GM19395 (cell line): ENCODE results near the gene CAMTA1.

ENCODE experiments used
- ATAC-seq: cut with Tn5 transposase; IDR thresholded peaks from one replicate; pipeline ENCODE4 v1.9.1; 2021; ENCODE audit warnings: mild to moderate bottlenecking, moderate library complexity; ENCODE audit not compliant: unreplicated experiment

Gene CAMTA1

DNA sequence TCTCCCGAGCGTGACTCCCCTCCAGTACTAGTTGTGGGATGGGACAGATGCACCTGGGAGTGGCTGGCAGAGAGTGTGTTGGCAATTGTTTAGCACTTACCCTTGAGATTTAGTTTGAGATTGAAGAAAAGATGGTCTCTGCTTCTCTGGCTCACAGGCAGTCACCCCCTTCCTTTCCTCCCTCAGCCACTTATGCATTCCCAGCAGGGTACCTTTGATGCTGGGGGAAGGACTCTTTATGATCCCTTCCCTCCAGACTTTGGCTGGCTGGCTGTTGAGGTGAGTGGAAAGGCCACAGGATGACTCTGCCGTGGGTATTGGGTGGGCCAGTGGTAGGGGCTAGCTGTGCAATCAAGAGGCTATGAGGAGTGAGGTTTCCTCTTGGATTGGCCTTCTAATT, 236.8 kb downstream of the CAMTA1 start:
- ATAC-seq: no peak

DNA sequence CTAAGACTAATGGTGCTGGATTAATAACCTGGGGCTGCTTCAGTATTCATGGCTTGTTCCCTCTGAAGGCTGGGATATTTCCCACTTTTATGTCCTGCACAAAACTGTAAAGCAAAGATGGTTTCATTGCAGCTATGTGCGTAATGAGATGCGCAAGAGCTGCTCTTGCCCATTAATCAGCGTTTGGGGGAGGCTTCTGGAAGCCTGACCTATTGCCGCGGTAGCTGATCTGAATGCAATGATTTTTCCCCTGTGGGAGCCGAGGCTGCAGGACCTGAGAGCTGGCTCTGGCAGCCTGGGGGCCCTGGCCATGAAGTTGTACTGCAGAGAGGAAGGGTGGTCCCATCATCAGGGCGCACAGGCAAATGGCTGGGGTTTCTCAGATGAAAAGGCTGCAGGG, 239.8 kb downstream of the CAMTA1 start:
- ATAC-seq: no peak

- no peak for ATAC-seq
Observed at GRCh38 chr1:7026169-7026568, 240.9 kb downstream of the CAMTA1 start.

- no peak for ATAC-seq
Observed at GRCh38 chr1:7032992-7033391, 247.7 kb downstream of the CAMTA1 start.

DNA sequence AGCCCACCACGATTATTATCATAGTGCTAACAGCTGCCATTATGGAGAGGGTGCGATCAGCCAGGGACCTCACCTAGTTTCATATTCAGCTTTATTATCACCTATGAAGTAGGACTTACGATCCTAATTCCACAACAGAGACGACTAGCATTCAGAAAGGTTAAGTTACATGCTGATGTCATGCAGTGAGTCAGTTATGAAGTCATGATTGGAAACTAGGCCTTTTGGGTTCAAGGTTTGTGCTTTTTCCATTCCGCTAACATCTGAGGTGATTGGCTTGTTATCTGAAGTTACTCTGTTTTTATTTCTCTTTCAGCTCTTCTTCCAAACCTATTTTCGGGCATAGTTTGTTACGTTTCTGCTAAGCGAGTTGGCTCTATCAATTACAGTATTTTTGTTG, 251.1 kb downstream of the CAMTA1 start:
- no peak for ATAC-seq

- ATAC-seq: no peak
Observed at GRCh38 chr1:7039590-7040220, 254.5 kb downstream of the CAMTA1 start.

DNA sequence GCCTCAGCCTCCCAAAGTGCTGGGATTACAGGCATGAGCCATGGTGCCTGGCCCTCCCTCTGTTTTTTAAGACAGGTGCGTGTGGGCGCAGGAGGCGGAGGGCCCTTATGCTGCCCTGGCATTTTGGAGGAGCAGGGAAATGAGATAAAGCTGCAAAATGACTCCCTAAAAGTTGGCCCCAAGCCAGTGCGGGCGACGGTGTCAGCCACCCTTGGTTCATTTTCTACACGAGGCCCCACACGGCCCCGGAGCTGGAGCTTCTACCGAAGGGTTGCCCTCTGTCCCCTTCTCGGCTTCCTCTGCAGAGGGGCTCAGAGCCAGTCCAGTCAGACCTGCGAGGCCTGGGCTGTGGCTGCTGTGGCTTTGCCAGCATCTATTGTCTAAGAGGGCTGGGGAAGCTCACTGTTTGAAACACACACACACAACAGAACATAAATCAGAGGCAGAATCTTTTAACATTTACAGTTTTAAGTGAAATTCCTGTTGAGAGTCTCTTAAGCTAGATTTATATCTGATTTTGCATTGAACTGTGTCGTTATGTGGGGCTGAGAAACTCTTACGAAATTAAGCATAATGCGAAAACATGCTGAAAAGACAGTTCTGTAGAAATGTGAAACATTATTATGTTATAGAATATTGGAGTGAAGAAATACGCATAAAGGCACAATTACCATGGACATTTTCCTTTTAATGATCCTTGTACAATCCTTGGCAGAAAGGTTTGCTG, 255.9 kb downstream of the CAMTA1 start:
- ATAC-seq: no peak

DNA sequence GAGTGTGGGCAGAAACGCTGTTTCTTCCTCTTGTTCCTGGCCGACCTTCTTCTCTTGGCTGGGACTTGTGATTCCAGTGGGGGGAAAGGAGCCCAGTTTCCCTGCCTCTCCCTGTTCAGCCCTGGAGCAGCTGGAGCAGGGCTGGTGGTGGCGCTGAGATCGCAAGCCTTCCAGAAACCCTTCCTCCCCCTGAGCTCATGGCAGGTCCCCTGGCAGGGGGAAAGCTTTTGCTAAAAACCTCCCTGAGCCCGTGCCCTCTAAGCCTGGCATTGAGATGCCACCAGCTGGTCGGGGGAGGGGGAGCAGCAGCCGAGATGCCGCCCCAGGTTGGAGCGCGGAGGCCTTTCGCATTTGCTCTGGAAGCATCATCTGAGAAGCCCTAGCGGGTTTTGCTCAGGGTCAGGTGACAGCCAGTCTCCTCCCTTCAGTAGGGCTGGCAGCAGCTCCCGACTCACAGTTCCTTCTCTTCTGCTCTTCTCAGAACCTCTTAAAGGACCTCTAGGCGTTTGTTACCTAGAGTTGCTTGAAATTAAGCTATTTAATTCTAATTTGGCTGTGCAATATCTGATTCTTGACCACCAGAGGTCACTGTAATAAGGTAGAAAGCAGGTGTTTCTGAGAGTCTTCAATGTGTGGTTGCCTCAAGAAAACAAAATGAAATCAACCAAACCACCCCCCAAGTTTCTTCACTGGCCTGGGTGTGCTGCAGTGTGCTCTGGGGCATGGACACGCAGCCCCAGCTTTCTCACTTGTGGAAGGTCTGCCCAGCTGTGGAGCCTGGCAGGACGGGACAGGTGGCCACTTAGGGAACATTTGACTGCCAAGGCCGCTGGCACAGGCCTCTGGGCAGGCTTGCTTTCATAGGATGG, 257.3 kb downstream of the CAMTA1 start:
- no peak for ATAC-seq

DNA sequence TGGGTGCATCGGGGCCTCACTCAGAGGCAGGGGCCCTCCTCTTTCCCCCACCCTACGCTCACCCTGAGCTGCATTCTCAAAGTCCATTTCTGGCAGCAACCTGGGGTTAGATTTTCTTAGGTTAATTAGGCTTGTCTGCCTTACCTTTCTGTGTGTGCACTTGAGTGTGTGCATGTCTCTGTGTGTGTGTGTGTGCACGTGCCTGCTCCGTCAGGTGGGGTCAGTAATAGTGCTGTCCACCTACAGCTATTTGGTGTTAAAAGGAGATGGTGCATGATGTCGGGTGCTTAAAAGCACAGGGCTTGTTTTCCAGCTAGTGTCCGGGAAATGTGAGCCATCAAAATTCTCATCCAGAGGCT, 257.9 kb downstream of the CAMTA1 start:
- no peak for ATAC-seq

- no peak for ATAC-seq
Observed at GRCh38 chr1:7043719-7044535, 258.7 kb downstream of the CAMTA1 start.

DNA sequence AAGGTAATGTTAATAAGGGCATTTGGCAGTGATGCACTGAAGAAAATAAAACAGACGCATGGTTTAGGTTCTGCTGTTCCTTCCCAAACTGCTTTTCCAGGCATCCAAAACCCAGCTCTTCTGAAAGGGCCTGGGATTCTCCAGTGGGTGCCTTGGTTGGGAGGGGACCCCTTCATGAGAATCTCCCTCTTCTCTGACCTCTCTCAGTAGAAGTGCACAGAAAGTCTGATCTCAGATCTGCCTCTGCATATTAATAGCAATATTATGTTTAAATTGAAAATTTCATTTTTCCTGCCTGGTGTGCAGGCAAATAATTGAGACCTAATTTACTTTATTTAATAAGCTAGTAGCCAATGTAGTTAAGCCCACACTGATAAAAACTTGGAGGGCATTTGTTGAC, 260.6 kb downstream of the CAMTA1 start:
- ATAC-seq: no peak

DNA sequence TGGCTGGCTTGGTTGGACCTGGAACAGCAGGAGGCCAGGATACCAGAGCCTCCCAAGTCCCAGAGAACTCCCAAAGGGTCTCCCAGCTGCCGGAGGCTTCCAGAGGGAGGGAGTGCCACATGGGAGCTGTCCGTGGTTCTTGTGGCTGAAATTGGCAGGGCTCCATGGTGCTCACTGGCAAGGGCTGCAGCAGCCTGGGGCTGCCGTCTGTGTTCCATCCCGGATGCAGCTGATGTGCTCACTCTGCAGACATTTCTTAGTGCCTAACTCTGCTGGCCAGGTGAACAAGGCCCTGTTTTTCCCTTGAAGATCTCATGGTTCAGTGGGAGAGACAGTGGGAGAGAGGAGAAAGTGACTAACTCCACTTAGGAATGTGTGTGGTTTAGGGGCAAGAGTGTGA, 261.1 kb downstream of the CAMTA1 start:
- no peak for ATAC-seq

DNA sequence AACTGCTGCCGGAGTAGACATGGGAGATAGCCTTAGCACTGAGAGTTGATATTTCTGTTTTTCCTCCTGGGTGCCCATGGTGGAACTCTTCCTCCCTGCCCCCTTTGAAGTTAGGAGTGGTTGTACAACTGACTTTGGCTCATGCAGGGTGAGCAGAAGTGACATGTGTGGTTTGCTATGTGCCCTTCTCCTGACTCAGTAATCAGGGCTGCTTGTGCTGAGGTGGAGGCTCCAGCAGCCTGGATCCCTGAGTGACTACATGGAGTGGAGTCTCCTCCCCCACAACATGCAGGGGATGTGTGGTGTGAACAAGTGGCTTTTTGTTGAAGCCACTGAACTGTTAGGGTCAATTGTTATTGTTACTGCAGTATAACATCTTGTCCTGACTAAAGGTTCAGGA, 261.6 kb downstream of the CAMTA1 start:
- no peak for ATAC-seq

GRCh38 chr1:7047866-7048265, 262.6 kb downstream of the CAMTA1 start:
- no peak for ATAC-seq

DNA sequence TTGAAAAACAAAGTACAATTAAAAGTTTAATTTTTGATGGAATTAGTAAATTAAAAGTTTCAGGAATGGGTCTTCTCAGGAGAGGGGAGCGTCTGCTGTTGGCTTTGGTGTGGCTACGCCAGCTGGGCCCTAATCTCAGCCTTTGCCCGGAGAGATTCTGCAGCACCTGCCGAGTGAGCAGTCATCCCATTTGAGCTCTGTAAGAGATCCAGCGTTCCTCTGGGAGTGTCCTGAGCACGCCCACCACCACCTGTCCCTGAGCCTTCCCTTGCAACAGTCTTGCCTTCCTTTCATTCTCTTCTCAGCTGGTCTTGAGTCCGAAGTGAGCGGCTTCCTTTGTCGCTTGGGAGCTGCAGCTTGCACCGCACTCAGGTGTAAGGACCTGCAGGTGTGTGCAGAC, 263.1 kb downstream of the CAMTA1 start:
- no peak for ATAC-seq

GRCh38 chr1:7049913-7050625, 264.8 kb downstream of the CAMTA1 start:
- no peak for ATAC-seq

DNA sequence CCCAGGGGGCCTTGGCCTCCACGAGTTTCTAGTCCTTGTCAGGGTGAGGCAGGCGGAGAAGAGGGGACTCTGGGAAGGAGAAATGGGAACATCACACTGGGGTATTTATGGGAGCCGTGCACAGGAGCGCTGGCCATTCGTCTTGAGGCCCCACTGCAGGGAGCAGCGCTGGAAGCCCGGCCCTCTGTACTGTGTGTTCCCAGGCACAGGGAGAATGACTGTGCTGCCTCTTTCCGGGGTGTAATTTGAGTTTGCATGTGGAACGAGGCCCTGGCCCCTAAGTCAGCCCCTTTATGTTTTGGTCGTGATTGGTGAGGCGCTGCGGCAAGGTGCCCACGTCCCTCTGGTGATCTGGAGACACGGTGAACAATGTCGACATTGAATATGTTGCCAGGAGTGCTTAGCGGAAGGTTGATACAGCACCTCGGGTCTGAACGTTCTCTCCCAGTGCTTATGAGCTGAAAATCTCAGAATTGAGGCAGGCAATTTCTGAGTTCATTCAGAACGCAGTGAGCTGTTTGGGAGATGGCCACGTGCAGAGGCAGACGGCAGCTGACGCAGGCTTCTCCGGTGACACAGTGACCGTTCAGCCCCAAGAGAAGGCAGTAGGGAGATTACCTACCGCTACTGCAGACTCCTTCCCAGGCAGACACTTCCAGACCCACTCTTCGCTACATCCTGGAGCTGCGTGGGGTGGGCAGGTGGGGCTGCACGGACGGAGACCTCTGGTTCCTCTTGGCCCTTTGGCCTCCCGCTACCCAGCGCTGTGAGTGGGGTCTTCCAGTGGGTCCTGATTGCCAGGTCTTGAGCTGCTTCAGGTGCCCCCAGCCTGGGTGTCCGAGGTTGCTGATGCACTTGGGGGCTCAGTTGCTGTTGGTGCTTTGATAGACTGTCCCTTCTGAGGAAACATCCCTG, 265.8 kb downstream of the CAMTA1 start:
- no peak for ATAC-seq

- ATAC-seq: no peak
Observed at GRCh38 chr1:7052701-7053100, 267.4 kb downstream of the CAMTA1 start.

- ATAC-seq: no peak
Observed at GRCh38 chr1:7060745-7061144, 275.5 kb downstream of the CAMTA1 start.
